ENCODE data around the gene TIPRL.

GRCh38 chr1:168148916-168149315, 29.8 kb upstream of the TIPRL start:
- no peak for TF ChIP-seq SOX6 (IDR thresholded peaks at IDR 0.05)
- TF ChIP-seq ZNF41 (CRISPR knock-in tag; conservative IDR thresholded peaks at IDR 0.05): no peak
- no peak for TF ChIP-seq MEIS2 (IDR thresholded peaks at IDR 0.05; ENCODE audit: partially characterized antibody)
- TF ChIP-seq MXD1 (CRISPR knock-in tag; IDR thresholded peaks at IDR 0.05; ENCODE audit: borderline replicate concordance, poor library complexity, severe bottlenecking): no peak
- TF ChIP-seq TAF1 (IDR thresholded peaks at IDR 0.05; ENCODE audit: control insufficient read depth, extremely low read depth, insufficient read depth, low read length, severe bottlenecking): no peak
